Duodenal mucosa (tissue), 2 donors: ENCODE measurements around the gene SMYD3.
"Not testable (repeated sequence)": the region's sequence is repeated elsewhere in the genome, so short reads cannot be mapped to it uniquely, and the experiment has no call there.

Experiments used
- H3K27ac ChIP-seq: one replicate; pipeline ENCODE4 v1.7.0; 2013; ENCODE audit warnings: low read depth, low read length
- H3K27me3 ChIP-seq, 2 donors: one replicate each; pipeline ENCODE4 v1.7.0; 2013; ENCODE audit warnings: low read length in 2 of 2, control low read depth in 1 of 2; ENCODE audit not compliant: insufficient read depth in 2 of 2, control insufficient read depth in 1 of 2
- H3K36me3 ChIP-seq, 2 donors: one replicate each; pipeline ENCODE4 v1.7.0; 2013; ENCODE audit warnings: low read length in 2 of 2, control low read depth in 1 of 2; ENCODE audit not compliant: insufficient read depth in 2 of 2, control insufficient read depth in 1 of 2
- H3K4me1 ChIP-seq, 2 donors: one replicate each; pipeline ENCODE4 v1.7.0; 2013; ENCODE audit warnings: low read length in 2 of 2, control low read depth in 1 of 2; ENCODE audit not compliant: insufficient read depth in 2 of 2, control insufficient read depth in 1 of 2
- H3K4me3 ChIP-seq, 2 donors: one replicate each; pipeline ENCODE4 v1.7.0; 2013; ENCODE audit warnings: low read length in 2 of 2, low read depth in 1 of 2
- H3K9ac ChIP-seq, 2 donors: one replicate each; pipeline ENCODE4 v1.7.0; 2013; ENCODE audit warnings: low read length in 2 of 2, low read depth in 1 of 2
- H3K9me3 ChIP-seq, 2 donors: one replicate each; pipeline ENCODE4 v1.7.0; 2013; ENCODE audit warnings: low read length in 2 of 2, control low read depth in 1 of 2; ENCODE audit not compliant: control insufficient read depth in 1 of 2

The SMYD3 gene

DNA sequence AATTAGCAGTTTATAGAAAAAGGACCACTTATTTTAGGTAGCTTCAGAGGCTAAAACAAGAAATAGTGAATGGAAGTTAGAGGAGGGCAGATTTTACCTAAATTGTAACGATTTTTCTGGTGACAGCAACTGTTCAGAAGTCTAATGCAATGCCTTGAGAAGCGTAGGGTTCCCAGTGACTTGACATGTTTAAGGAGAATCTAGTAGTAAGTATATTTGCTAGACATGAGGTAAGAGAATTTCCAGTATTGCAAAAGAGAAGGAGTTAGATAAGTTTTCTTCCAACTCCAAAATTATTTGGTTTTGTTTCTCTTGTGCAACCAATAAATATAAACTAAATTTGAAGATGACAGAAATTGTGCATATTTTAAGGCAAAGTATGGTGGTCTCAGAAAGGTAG lies 140.0 kb downstream of the SMYD3 start:
- H3K36me3 ChIP-seq, result no peaks in the 10 kb centered on the region
- no peak overlapping the region for H3K9ac ChIP-seq
- no peak overlapping the region for H3K27ac ChIP-seq
- H3K9me3 ChIP-seq, result no peaks in the 10 kb centered on the region
- no peaks in the 10 kb centered on the region for H3K4me1 ChIP-seq
- H3K27me3 ChIP-seq, result no peaks in the 10 kb centered on the region
- no peak overlapping the region for H3K4me3 ChIP-seq

DNA sequence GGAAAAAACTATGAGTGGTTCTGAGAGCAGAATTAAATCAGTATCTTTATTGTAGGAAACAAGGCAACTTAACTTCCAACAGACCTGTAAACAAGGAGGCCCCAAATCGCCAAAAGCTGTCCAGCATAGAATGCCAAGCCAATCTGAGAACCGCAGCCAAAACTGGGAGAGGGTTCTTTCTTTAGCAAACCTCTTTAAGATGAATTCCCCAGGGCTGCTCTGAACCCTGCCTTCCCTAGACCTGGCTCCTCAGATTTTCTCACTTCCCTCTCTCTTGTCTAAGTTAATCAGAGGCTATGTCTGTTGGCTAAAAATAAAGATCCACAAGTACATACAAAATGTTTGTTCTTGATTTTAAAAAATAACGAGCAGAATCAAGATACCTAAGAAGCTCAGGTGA lies 141.4 kb downstream of the SMYD3 start:
- Histone ChIP-seq H3K9ac (no peak overlapping the region), H3K27me3 (no peaks in the 10 kb centered on the region), H3K27ac (no peak overlapping the region), H3K4me3 (no peak overlapping the region), H3K36me3 (no peaks in the 10 kb centered on the region), H3K4me1 (no peaks in the 10 kb centered on the region), H3K9me3 (no peaks in the 10 kb centered on the region)

DNA sequence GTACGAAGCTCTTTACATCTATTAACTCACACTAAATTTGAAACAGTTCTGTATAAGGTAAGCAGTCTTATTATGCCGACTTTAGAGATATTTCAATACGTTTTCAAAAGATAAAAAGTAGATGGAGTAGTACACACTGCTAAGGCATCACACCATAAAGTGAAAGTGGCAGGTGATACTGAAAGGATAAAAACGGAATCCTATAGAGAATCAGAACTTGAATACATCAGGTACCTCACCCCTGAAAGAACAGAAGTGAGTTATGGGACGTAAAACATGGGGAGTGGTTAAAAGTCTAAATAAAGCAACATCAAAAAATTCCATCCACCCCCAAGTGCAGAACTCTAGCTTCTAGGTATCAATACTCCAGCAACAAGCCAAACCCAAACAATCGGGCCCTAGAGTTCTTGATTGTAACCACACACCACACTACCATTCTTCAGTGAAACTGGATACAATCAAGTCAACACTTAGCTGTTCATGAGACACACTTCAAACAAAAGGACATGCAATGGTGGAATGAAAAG lies 142.6 kb downstream of the SMYD3 start:
- no peaks in the 10 kb centered on the region for H3K36me3 ChIP-seq
- H3K27me3 ChIP-seq, result no peaks in the 10 kb centered on the region
- H3K9me3 ChIP-seq, result no peaks in the 10 kb centered on the region
- no peaks in the 10 kb centered on the region for H3K4me1 ChIP-seq
- no peak overlapping the region for H3K4me3 ChIP-seq
- H3K27ac ChIP-seq, result no peak overlapping the region
- no peak overlapping the region for H3K9ac ChIP-seq

- not testable (repeated sequence) for H3K9ac ChIP-seq, H3K27ac ChIP-seq, H3K27me3 ChIP-seq, H3K4me1 ChIP-seq, H3K4me3 ChIP-seq, H3K9me3 ChIP-seq, H3K36me3 ChIP-seq
Measured at GRCh38 chr1:246357014-246357598, 150.0 kb downstream of the SMYD3 start.

DNA sequence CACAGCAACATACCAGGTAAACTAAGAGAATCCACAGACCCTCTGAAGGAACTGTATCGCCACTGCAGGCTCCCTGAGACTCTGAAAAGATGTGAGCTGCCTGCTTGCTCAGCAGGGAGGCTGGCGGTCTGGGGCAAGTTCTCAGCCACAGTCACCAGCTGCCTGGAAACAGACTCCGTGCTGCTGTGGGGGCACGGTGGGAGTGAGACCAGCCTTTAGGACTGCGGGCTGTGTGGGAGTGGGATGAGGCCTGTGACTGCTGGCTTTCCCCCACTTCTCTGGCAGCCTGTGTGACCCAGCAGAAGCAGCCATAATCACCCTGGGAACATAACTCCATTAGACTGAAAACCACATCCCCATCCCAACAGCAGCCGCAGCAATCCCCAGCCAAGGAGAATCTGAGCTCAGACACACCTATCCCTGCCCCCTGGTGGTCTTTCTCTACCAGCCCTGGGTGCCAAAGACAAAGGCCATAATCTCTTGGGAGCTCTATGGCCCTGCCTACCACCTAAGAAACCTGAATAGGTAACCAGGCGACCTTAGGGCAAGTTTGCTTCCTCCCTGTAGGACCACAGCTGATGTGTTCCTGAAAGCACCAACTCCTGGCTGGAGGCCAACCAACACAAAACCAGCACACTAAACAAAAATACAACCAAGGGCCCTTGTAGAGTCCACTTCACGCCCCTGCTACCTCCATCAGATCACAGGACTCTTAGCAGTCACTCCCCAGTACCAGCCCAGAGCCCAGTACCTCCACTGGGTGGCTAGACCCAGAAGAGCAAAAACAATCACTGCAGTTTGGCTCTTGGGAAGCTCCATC lies 151.5 kb downstream of the SMYD3 start:
- Histone ChIP-seq H3K9me3 (peaks cover 0 to 2% of the 10 kb centered on the region in 2 donors), H3K27ac (no peak overlapping the region), H3K27me3 (no peaks in the 10 kb centered on the region), H3K4me1 (no peaks in the 10 kb centered on the region), H3K4me3 (no peak overlapping the region), H3K9ac (no peak overlapping the region), H3K36me3 (no peaks in the 10 kb centered on the region)

GRCh38 chr1:246351721-246352120 lies 155.4 kb downstream of the SMYD3 start:
- no peaks in the 10 kb centered on the region for H3K27me3 ChIP-seq
- no peak overlapping the region for H3K27ac ChIP-seq
- no peak overlapping the region for H3K9ac ChIP-seq
- H3K9me3 ChIP-seq, result no peaks in the 10 kb centered on the region
- no peaks in the 10 kb centered on the region for H3K4me1 ChIP-seq
- no peaks in the 10 kb centered on the region for H3K36me3 ChIP-seq
- no peak overlapping the region for H3K4me3 ChIP-seq

DNA sequence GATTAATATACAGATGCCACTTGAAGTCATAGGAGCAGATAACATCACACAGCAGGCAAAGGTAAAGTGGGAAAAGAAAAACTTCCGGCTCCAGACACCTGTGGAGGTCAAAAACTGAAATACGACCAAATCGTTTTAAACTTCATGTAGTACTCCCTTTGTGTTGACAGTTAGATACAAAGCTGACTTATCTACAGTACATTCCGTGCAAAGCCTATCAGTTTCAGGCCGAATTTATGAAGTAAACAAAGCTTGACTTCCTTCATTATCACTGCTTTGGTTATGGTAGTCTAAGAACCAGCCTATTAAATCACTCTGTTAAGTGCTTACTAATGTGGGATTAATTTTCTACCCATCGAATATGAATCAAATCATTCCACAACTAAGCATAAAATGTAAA lies 156.3 kb downstream of the SMYD3 start:
- no peaks in the 10 kb centered on the region for H3K9me3 ChIP-seq
- no peaks in the 10 kb centered on the region for H3K27me3 ChIP-seq
- H3K36me3 ChIP-seq, result no peaks in the 10 kb centered on the region
- H3K27ac ChIP-seq, result no peak overlapping the region
- H3K4me3 ChIP-seq, result no peak overlapping the region
- no peaks in the 10 kb centered on the region for H3K4me1 ChIP-seq
- no peak overlapping the region for H3K9ac ChIP-seq

DNA sequence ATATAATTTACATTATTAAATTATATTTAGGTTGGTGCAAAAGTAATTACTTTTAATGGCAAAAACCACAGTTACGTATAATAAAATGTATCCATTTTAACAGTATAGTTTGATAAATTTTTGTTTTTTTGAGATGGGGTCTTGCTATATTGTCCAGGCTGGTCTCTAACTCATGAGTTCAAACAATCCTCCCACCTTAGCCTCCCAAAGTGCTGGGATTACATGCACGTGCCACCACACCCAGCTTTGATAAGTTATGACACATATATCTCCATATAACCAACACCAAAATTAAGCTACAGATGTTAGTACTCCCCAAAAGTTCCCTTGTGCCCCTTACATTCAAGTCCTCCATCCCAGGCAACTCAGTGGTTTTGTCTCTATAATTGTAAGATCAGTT lies 163.1 kb downstream of the SMYD3 start:
- no peak overlapping the region for H3K4me3 ChIP-seq
- peaks cover 0 to 3% of the 10 kb centered on the region in 2 donors for H3K9me3 ChIP-seq
- H3K9ac ChIP-seq, result no peak overlapping the region
- no peaks in the 10 kb centered on the region for H3K36me3 ChIP-seq
- no peak overlapping the region for H3K27ac ChIP-seq
- H3K27me3 ChIP-seq, result no peaks in the 10 kb centered on the region
- H3K4me1 ChIP-seq, result no peaks in the 10 kb centered on the region

DNA sequence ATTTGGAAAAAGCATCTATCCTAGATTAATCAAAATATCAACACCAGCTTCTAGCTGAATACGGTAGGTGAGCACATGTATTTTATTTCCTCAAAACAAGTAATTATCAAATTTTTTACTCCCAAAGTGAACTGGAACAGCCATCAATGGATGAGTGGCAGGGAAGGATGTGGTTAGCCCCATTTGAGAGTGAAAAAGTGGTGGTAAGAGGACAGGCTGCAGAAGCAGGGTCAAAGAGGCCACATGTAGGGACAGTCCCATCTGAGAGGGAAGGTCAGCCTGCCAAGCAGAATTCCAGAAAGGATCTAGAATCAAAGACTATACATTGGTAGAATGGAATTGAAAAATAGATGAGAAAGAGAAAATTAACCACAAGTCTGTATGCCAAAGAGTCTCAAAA lies 163.8 kb downstream of the SMYD3 start:
- Histone ChIP-seq H3K4me3 (no peak overlapping the region), H3K36me3 (no peaks in the 10 kb centered on the region), H3K9ac (no peak overlapping the region), H3K27me3 (no peaks in the 10 kb centered on the region), H3K9me3 (peaks cover 0 to 3% of the 10 kb centered on the region in 2 donors), H3K27ac (no peak overlapping the region), H3K4me1 (no peaks in the 10 kb centered on the region)

GRCh38 chr1:246338546-246338945 lies 168.5 kb downstream of the SMYD3 start:
- Histone ChIP-seq H3K4me3 (no peak overlapping the region), H3K9me3 (no peaks in the 10 kb centered on the region), H3K27me3 (no peaks in the 10 kb centered on the region), H3K27ac (no peak overlapping the region), H3K36me3 (no peaks in the 10 kb centered on the region), H3K4me1 (no peaks in the 10 kb centered on the region), H3K9ac (no peak overlapping the region)
